K562 treated with DMSO at 1 percent for 24 hours (cell line): Measurements from ENCODE around the gene TRIM49D1. TPM values are rescaled to one million over a fixed set of nuclear protein-coding genes. Genes with fewer than 3 reads are reported as not detected.

Experiments used
- total RNA-seq: library from RNA; unstranded; fragments of 300-600 nt; gene quantifications from 2 replicates; pipeline ENCODE4 v1.2.3, GENCODE V29; 2022; ENCODE audit warnings: low read depth; ENCODE audit not compliant: insufficient read depth

The TRIM49D1 gene
- total RNA-seq: not detected in 2 replicates

GRCh38 chr11:89922195-89922660, at the start of gene TRIM49D1:
Gene TRIM49D1, minus strand, starts transcription at chr11:89922245. Its CDS starts 4,535 bp downstream, at chr11:89917710.

GRCh38 chr11:89965737-89966136, 43.7 kb upstream of the TRIM49D1 start, which contains the start of gene TRIM64:
Gene TRIM64, plus strand, starts transcription at chr11:89966037. Its CDS starts 2,467 bp downstream, at chr11:89968504.

GRCh38 chr11:89923764-89924163, 1.7 kb upstream of the TRIM49D1 start, which contains the start of gene TRIM49D2:
Gene TRIM49D2, plus strand, starts transcription at chr11:89924064. Its CDS starts 2,698 bp downstream, at chr11:89926762.

Other genes with a start within 250 kb of the TRIM49D1 start
- gene TRIM77, start 211.9 kb downstream of the TRIM49D1 start, total RNA-seq: not detected in 2 replicates
- not detected in 2 replicates for gene TRIM49, start 113.7 kb downstream of the TRIM49D1 start, total RNA-seq
- not detected in 2 replicates for gene TRIM64B, start 43.8 kb downstream of the TRIM49D1 start, total RNA-seq
- gene TRIM49D2, start 1.8 kb upstream of the TRIM49D1 start, total RNA-seq: not detected in 2 replicates
- gene TRIM64, start 43.8 kb upstream of the TRIM49D1 start, total RNA-seq: not detected in 2 replicates
- gene TRIM49C, start 108.9 kb upstream of the TRIM49D1 start, total RNA-seq: not detected in 2 replicates
- not detected in 2 replicates for gene UBTFL1, start 163.7 kb upstream of the TRIM49D1 start, total RNA-seq
- 0.49 and 1.2 TPM in 2 replicates for gene NAALAD2, start 212.4 kb upstream of the TRIM49D1 start, total RNA-seq